HCEC 1CT (cell line): Measurements from ENCODE around the gene ZNF273.
"Not testable (repeated sequence)": the region's sequence is repeated elsewhere in the genome, so short reads cannot be mapped to it uniquely, and the experiment has no call there.

ENCODE experiments used
- DNase-seq: peaks from one replicate; pipeline ENCODE4 v3.0.0-alpha.2; 2017

Gene ZNF273

DNA sequence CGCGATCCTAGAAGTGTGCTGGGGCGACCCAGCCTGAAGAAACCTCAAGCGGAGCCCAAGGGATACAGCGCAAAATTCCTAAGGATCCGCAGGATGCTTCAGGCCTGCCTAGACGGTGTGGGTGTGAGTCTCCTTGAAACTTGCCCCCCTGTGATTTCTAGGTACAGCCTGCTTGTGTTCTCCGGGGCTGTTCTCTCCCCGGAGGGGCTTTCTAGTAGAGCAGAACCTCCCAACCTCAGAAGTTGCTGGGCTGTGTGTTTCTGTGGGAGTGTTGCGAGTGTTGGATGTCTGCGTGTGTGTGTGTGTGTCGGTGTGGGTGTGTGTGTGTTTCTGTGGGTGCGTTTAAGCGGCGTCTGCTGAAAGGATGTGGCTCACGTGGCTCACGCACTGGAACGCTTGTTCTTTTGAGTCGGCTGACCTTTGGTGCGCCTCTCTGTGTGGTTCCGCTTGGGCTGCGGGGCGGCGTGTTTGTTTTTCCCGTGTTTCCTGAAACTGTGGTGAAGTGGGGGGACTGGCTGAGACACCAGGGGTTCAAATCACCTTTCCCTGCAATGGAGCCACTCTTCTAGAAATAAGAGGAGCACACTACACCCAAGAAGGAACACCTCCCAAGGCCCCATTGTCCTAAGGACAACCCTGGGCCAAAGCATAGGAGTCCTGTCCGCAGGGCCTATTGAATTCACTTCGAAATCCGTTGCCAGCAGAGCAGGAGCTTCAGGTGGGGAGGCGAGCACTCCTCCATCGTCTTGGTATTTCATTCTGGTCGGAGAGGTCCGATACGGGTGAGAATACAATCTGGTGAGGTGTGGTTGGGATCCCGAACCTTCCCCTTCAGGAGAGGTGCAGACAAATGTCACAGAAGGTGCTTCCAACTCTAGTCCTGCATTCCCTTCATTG lies 25.1 kb upstream of the ZNF273 start:
- DNase-seq, result no peak

- no peak for DNase-seq
Measured at GRCh38 chr7:64878684-64879083, 24.4 kb upstream of the ZNF273 start.

- no peak for DNase-seq
Measured at GRCh38 chr7:64879086-64879730, 23.9 kb upstream of the ZNF273 start.

DNA sequence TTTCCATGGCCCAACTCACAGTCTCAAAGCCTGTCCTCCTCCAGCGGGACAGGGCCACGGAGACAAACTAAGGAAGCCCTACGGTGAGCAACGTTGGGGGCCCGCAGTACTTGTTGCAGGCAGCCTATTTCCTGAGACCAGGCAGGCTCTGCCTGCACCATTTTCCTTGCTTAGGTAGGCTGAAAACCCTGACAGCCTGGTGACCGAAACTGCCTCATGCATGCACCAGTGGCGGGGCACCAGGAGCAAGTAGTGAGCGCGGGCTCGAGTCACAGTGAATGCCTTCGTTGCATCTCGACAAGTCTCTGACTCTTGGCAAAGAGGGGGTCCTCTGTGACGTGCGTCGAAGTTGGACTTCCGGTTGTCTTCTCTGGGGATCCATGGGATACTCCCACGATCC lies 23.3 kb upstream of the ZNF273 start:
- no peak for DNase-seq

GRCh38 chr7:64880322-64881297 lies 22.5 kb upstream of the ZNF273 start:
- no peak for DNase-seq

DNA sequence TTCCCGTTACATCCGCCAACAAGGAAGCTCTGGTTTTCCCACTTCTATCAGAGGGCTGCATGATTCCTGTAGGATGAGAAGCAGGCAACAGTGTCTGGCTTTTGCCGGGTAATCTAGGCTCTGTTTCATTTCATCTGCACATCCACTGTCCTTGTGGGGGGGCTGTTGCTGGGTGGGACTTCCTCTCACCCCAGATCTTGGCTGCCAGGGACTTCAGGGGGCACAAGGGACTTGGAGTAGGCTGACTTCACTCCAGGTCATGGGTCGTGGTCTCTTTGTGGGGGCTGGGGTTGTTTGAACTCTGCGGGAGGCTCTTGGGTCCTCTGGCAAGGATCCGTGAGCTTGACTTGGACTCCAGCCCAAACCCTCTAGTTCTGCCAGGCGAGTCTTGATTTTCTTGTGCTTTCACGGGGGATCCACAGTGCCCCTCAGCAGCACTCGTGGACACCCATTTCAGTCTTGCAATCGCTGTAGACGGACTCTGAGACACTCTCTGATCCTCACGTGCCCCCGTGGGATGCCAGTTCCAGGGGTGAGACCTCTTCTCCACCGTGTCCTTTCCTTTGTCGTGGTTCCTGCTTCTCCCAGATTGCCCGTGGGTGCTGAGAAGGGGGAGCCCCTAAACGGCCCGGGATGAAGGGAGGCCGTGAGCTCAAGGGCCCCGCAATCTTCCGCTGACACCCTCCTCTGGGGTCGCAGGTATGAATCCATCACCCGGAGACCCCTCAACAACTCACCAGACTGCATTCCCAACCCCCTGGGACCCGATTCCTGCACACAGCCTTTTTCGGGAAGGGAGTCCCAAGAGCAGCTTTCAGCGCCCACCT lies 21.4 kb upstream of the ZNF273 start:
- no peak for DNase-seq

GRCh38 chr7:64882341-64883112 lies 20.5 kb upstream of the ZNF273 start:
- no peak for DNase-seq

GRCh38 chr7:64883113-64883905 lies 19.8 kb upstream of the ZNF273 start:
- DNase-seq, result no peak

DNA sequence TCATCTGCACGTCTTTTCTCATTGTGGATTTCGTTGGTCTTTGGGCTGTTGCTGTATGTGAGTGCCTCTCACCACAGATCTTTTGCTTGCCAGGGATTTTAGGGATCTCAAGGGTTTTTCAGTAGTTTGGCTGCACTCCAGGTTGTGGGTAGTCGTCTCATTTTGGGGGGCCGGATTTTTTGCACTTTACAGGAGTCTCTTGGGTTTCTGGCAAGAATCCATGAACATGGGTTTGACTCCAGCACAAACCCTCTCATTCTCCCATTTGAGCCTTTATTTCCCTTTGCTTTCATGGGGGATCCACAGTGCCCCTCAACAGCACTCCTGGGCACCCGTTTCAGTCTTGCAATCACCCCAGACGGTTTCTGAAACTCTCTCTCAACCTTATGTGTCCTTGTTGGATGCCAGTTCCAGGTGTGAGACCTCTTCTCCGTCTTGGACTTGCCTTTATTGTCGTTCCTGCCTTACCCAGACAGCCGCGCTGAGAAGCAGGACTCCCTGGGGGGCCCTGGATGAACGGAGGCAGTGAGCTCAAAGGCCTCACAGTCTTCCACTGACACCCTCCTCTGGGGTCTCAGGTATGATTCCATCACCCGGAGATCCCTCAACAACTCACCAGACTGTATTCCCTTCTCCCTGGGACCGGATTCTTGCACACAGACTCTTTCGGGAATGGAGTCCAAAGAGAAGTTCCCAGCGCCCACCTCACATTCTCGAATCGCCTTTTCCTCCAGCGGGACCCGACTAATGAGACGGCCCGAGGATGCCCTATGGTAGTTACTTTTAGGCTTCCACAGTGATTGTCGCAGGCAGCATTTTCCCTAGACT lies 18.8 kb upstream of the ZNF273 start:
- no peak for DNase-seq

GRCh38 chr7:64884913-64885370 lies 18.1 kb upstream of the ZNF273 start:
- no peak for DNase-seq

DNA sequence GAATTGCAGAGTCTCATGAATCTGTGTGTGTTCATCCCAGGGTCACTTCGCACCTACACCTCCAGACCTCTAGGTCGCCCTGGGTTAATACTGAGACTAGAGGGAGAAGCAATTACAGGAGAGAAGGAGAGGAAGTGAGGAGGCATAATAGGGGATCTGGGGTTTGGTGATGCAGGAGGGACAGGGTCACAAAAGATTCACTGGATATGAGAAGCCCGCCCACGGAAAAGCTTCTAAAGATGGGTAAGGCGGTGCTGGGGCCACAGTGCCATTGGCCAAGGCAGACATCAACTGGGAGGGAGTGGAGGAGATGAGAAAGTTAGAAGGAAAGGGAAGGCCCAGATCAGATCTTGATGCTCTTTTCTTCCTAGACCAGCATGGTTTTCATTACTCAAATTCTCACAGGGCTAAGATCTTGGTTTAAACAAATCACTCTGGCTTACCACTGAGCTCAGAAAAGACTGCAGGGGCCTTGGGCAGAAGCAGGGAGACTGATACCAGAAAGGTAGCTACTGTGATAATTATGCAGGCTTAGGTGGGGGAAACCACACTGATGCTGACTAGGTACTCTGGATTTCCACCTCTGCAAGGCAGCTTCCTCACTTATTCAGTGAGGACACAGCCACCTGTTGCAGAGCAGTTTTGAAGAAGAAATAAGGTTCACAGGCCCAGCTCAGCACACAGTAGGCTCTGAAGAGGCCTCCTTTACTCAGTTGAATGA lies 17.4 kb upstream of the ZNF273 start:
- no peak for DNase-seq

DNA sequence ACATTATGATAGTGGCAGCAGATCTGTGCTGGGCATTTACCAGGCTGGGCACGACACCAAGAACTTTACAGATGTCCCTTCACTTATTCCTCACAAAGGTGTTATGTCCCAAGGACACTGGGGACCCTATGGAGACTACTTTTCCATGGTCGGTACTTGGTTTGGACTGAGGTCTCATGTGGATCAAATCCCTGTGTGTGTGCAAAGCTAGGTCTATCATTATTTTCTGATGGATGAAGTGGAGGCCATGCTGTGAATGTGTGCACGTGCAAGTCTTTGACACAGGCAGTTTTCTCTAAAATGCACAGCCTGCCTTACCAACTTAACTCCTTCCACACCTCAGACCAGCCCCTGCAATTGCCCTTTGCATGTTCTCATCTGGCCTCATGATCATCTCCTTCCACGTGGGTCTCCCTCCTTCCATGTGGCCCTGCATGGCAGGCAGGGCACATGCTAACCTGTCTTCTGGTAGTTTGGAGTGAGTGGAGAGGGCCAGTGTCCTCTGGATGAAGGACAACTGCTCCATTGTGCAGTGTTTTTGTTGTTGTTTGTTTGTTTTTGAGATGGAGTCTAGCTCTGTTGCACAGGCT lies 16.0 kb upstream of the ZNF273 start:
- no peak for DNase-seq

- no peak for DNase-seq
Measured at GRCh38 chr7:64887756-64888508, 15.1 kb upstream of the ZNF273 start.

DNA sequence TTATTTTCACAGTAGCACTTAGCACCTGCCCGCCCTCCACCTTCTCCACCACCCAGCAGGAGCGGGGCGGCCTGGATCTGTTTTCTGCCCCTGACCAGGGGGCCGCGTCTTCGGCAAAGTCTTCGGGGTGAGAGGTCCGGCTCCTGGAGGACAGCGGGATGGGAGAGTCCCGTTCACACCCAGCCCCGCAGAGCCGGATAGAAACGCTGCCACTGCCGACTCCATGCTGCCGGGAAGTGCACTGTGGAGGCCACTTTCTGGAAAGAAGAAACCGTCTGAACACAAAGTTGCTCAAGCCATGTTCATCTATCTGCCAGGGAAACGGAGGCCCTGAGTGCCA lies 14.5 kb upstream of the ZNF273 start:
- no peak for DNase-seq

DNA sequence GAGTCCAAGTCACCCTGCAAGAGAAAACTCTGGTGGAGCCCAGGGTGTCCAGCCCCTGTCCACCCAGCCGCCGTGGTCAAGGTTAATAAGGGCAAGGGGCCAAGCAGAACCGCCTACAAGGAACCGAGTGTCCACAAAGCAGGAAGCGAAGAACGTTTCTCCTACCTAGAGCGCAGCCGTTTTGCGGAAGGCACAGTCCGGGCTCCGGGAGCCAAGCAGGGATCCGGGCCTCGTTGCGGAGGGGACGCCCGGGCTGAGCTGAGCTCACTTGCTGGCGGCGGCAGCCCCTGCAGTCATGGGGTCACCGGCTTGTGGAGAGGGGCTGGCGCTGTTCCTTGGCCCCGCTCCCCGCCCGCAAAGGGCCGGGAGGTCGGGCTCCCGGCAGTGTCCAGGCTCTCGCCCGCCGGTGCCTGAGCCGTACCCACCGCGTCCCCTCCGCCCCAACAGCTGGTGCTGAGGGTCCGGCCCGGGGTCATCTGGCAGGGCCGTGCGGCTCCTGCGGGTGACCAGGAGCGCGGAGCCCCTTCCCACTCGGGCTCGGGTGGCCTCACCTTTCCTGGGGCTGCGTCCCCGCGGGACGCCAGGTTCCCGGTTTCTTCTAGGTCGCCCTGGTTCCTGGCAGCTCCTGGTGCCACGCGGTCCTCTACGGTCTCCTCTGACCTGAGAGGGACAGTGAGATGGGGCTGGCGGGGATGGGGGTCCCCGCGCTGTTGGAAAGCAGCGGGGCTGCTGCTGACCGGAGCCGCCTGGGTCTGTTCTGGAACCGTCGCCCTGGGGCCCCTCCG lies 14.0 kb upstream of the ZNF273 start:
- DNase-seq, result no peak

GRCh38 chr7:64889686-64890162 lies 13.3 kb upstream of the ZNF273 start:
- DNase-seq, result no peak

DNA sequence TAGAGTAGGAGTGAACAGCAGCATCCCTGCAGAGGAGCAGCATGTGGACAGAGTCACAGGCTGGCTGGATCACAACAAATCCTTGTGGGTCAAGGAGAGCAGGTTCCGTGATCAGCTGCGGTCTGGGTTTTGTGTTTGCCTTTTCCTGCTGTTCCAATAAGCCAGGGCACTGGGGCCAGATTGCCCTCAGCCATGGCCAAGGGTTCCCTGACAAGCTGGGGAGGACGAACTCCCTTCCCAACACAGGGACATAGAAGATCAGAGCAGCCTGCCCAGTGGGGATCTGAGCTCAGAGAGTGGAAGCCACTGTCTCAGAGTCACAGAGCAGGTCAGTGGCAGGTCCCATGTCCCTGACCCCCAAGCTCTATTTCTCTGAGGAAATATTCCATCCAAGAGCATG lies 12.8 kb upstream of the ZNF273 start:
- DNase-seq, result not testable (repeated sequence)
